Neural cell (in vitro differentiated cells): ENCODE data around the gene CIT.

ENCODE experiments used
- RAD21 ChIP-seq: fragments of 450-650 bp; conservative IDR thresholded peaks from 2 replicates; pipeline ENCODE4 v1.6.1; 2014; ENCODE audit warnings: antibody characterized with exemption, mild to moderate bottlenecking, moderate library complexity
- TF ChIP-seq, protein P1 (sequence below): fragments of 450-650 bp; IDR thresholded peaks from 2 replicates; pipeline ENCODE4 v1.5.1; 2014; ENCODE audit warnings: antibody characterized with exemption, mild to moderate bottlenecking, moderate library complexity; ENCODE audit not compliant: poor library complexity, severe bottlenecking

DNA sequence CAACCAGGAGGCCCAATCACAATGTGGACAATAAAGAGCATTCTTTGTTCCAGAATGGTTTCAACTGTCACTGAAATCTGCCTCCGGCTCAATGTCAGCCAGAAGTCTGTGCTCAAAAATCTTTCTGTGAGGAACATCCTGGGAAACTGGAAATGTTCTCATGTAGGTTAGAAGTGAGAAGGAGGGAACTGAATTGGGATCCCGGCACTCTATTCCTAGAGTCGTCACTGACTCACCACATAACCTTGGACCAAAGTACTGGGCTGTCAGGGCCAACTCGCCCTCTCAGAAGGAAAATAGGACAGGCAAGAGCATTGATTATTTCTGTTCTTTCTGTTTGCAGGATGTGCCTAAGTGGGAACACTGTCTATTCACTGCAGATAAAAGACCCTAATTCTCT is 151.6 kb downstream of the CIT start:
- no peak for TF ChIP-seq RAD21
- TF ChIP-seq, protein P1, sequence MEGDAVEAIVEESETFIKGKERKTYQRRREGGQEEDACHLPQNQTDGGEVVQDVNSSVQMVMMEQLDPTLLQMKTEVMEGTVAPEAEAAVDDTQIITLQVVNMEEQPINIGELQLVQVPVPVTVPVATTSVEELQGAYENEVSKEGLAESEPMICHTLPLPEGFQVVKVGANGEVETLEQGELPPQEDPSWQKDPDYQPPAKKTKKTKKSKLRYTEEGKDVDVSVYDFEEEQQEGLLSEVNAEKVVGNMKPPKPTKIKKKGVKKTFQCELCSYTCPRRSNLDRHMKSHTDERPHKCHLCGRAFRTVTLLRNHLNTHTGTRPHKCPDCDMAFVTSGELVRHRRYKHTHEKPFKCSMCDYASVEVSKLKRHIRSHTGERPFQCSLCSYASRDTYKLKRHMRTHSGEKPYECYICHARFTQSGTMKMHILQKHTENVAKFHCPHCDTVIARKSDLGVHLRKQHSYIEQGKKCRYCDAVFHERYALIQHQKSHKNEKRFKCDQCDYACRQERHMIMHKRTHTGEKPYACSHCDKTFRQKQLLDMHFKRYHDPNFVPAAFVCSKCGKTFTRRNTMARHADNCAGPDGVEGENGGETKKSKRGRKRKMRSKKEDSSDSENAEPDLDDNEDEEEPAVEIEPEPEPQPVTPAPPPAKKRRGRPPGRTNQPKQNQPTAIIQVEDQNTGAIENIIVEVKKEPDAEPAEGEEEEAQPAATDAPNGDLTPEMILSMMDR = no peak
